ENCODE measurements around the gene GTF2F2.

GRCh38 chr13:45218689-45219088, 98.4 kb downstream of the GTF2F2 start:
- TF ChIP-seq CTCF (IDR thresholded peaks at IDR 0.05) (no peak), POLR2AphosphoS5 (IDR thresholded peaks at IDR 0.05; ENCODE audit: low read depth, low read length) (no peak), REST (IDR thresholded peaks at IDR 0.05; ENCODE audit: insufficient read depth in 1 of 2, low read depth in 2 of 2, low read length in 1 of 2) (no peak), SIN3A (IDR thresholded peaks at IDR 0.05; ENCODE audit: borderline replicate concordance, insufficient read depth, low read depth, low read length) (no peak), TCF7L2 (IDR thresholded peaks at IDR 0.05; ENCODE audit: low read depth, low read length) (no peak)

Data from Panc1 (cell line).